Stomach (tissue), 4 donors: ENCODE measurements around the gene FAAP100.
A peak's percentile ranks its signal among the peaks of the same experiment; 100 is the strongest.

ENCODE experiments used
- CTCF ChIP-seq, 7 experiments: fragments of 450-650 bp in 4 of 7; fragments of 200-600 bp in 3 of 7; sonication (generic) in 3 of 7; IDR thresholded peaks; one replicate each; pipeline ENCODE4 v1.5.1; 2016 to 2019; ENCODE audit warnings: antibody characterized with exemption in 7 of 7, control low read depth in 2 of 7, mild to moderate bottlenecking in 1 of 7
- EP300 ChIP-seq: sonication (generic); formaldehyde crosslinking; IDR thresholded peaks from one replicate; pipeline ENCODE4 v1.6.1; 2017; ENCODE audit warnings: antibody characterized with exemption
- POLR2A ChIP-seq, 4 donors: fragments of 450-650 bp; IDR thresholded peaks; one replicate each; pipeline ENCODE4 v1.6.1; 2016; ENCODE audit warnings: antibody characterized with exemption in 4 of 4, control low read depth in 2 of 4, mild to moderate bottlenecking in 1 of 4, moderate library complexity in 1 of 4
- POLR2AphosphoS5 ChIP-seq, 3 donors: sonication (generic); formaldehyde crosslinking; IDR thresholded peaks; one replicate each; pipeline ENCODE4 v1.6.1; 2016; ENCODE audit warnings: antibody characterized with exemption in 3 of 3

GRCh38 chr17:81576621-81577277, 24.6 kb upstream of the FAAP100 start:
- TF ChIP-seq POLR2AphosphoS5 (IDR thresholded peaks at IDR 0.05), result peak in 1 of 3 donors; percentile 12
- TF ChIP-seq CTCF (IDR thresholded peaks at IDR 0.05), result no peak
- TF ChIP-seq POLR2A (IDR thresholded peaks at IDR 0.05), result no peak
- TF ChIP-seq EP300, result no peak
